ENCODE data around the gene NRIP2. TPM values are rescaled to one million over a fixed set of nuclear protein-coding genes. Genes with fewer than 3 reads are reported as not detected.

The NRIP2 gene
- total and polyA plus RNA-seq, 2 donors (not counting 1 experiment from before 2014, with no cell fraction given), result 0.08 to 0.17 TPM

DNA sequence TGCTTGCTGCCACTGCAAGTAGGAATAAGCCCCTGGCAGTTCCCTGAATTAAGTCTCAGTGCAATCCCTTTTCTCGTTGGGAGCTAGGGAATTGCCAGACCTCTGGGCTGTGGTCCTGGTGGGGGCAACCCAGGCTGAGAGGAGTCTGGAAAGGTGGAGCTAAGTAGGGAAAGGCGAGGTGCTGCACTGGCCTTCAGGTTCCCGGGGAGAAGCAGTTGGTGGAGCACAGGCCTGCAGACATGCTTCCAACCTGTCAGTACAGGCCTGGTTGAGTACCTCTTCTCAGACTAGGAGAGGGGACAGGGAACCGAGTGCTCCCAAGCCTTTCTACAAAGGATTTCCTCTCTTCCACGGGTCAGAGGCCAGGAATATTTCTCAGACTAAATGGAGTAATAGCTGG is 1.5 kb downstream of the NRIP2 start:
- Histone ChIP-seq H4K20me1 (ENCODE audit: control insufficient read depth, extremely low read depth, insufficient read depth, low read length) (no peaks in the 10 kb centered on the region), H3K4me2 (ENCODE audit: extremely low read depth, insufficient read depth, low read length) (no peak overlapping the region), H2AFZ (ENCODE audit: low read length) (no peak overlapping the region), H3K9me3 (ENCODE audit: control insufficient read depth, insufficient read depth, low read depth, low read length) (no peaks in the 10 kb centered on the region), H3K4me1 (ENCODE audit: control insufficient read depth, extremely low read depth, insufficient read depth, low read length) (no peaks in the 10 kb centered on the region), H3K27me3 (ENCODE audit: control insufficient read depth, insufficient read depth, low read length) (no peaks in the 10 kb centered on the region), H3K36me3 (ENCODE audit: control insufficient read depth, insufficient read depth, low read length) (no peaks in the 10 kb centered on the region), H3K9ac (ENCODE audit: insufficient read depth, low read length) (no peak overlapping the region), H3K27ac (ENCODE audit: insufficient read depth, low read length) (no peak overlapping the region), H3K4me3 (replicated peaks in 1 of 4; ENCODE audit: control extremely low read depth in 1 of 4, insufficient read depth in 1 of 4, low read depth in 3 of 4, low read length in 4 of 4) (no peak overlapping the region), H3K79me2 (ENCODE audit: control insufficient read depth, insufficient read depth, low read length) (no peaks in the 10 kb centered on the region)
- DNase-seq (ENCODE audit: low read depth in 2 of 2), result no peak
- no peak for TF ChIP-seq EZH2 (IDR thresholded peaks at IDR 0.05; ENCODE audit: low read length, missing control alignments)
- TF ChIP-seq, protein P1, sequence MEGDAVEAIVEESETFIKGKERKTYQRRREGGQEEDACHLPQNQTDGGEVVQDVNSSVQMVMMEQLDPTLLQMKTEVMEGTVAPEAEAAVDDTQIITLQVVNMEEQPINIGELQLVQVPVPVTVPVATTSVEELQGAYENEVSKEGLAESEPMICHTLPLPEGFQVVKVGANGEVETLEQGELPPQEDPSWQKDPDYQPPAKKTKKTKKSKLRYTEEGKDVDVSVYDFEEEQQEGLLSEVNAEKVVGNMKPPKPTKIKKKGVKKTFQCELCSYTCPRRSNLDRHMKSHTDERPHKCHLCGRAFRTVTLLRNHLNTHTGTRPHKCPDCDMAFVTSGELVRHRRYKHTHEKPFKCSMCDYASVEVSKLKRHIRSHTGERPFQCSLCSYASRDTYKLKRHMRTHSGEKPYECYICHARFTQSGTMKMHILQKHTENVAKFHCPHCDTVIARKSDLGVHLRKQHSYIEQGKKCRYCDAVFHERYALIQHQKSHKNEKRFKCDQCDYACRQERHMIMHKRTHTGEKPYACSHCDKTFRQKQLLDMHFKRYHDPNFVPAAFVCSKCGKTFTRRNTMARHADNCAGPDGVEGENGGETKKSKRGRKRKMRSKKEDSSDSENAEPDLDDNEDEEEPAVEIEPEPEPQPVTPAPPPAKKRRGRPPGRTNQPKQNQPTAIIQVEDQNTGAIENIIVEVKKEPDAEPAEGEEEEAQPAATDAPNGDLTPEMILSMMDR (conservative IDR thresholded peaks at IDR 0.05 in 1 of 2, IDR thresholded peaks at IDR 0.05 in 1 of 2; ENCODE audit: low read depth in 1 of 2, low read length in 2 of 2), result no peak

DNA sequence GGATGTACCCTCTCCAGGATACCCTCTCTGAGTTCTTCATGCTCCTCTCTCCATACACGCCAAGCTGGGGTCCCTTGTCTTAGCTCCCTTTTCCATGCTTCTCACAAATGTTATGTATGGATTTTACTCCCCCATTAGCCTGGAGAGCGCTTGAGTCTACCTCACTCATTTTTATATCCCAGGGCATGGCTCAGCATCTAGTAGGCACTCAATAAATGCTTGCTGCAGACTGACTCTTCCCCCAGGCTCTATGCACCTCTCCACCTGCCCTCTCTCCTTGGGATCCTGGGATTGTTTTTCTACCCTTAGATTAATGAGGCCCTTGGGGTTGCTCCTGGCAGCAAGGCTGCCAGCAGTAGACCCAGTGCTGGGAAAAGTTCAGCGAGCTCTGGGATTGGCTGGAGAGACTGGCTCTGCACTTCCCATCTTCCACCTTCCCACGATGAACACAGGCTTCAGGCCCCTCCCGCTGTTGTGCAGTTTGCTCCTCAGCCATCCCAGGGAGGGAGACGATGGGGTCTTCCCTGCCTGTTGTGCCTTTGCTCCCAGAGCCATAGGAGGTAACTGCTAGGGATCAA is 2.2 kb downstream of the NRIP2 start:
- H3K4me1 ChIP-seq (ENCODE audit: control insufficient read depth, extremely low read depth, insufficient read depth, low read length), result no peaks in the 10 kb centered on the region
- no peak for TF ChIP-seq EZH2 (IDR thresholded peaks at IDR 0.05; ENCODE audit: low read length, missing control alignments)
- TF ChIP-seq, protein P1 (conservative IDR thresholded peaks at IDR 0.05 in 1 of 2, IDR thresholded peaks at IDR 0.05 in 1 of 2; ENCODE audit: low read depth in 1 of 2, low read length in 2 of 2), result no peak
- H3K4me3 ChIP-seq (replicated peaks in 1 of 4; ENCODE audit: control extremely low read depth in 1 of 4, insufficient read depth in 1 of 4, low read depth in 3 of 4, low read length in 4 of 4), result no peak overlapping the region
- H3K9me3 ChIP-seq (ENCODE audit: control insufficient read depth, insufficient read depth, low read depth, low read length), result no peaks in the 10 kb centered on the region
- H4K20me1 ChIP-seq (ENCODE audit: control insufficient read depth, extremely low read depth, insufficient read depth, low read length), result no peaks in the 10 kb centered on the region
- no peak overlapping the region for H3K4me2 ChIP-seq (ENCODE audit: extremely low read depth, insufficient read depth, low read length)
- H2AFZ ChIP-seq (ENCODE audit: low read length), result no peak overlapping the region
- no peaks in the 10 kb centered on the region for H3K27me3 ChIP-seq (ENCODE audit: control insufficient read depth, insufficient read depth, low read length)
- no peak overlapping the region for H3K27ac ChIP-seq (ENCODE audit: insufficient read depth, low read length)
- no peak overlapping the region for H3K9ac ChIP-seq (ENCODE audit: insufficient read depth, low read length)
- no peaks in the 10 kb centered on the region for H3K79me2 ChIP-seq (ENCODE audit: control insufficient read depth, insufficient read depth, low read length)
- no peak for DNase-seq (ENCODE audit: low read depth in 2 of 2)
- no peaks in the 10 kb centered on the region for H3K36me3 ChIP-seq (ENCODE audit: control insufficient read depth, insufficient read depth, low read length)

DNA sequence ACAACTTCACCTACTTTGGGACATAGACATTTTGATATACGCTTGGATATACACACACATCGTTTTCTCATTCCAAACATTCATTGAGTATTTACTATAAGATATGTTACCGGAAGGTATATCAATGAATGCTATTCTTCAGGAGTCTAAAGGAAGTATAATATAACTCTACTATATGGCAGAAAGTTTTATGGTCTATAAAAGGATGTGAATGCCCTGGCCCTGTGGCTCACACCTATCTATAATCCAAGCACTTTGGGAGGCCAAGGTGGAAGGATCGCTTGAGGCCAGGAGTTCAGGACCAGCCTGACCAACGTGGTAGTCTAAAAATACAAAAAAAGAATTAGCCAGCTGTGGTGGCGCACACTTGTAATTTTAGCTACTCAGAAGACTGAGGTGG is 5.6 kb downstream of the NRIP2 start:
- Histone ChIP-seq H3K9me3 (ENCODE audit: control insufficient read depth, insufficient read depth, low read depth, low read length) (no peaks in the 10 kb centered on the region), H3K36me3 (ENCODE audit: control insufficient read depth, insufficient read depth, low read length) (peaks cover 2% of the 10 kb centered on the region), H3K79me2 (ENCODE audit: control insufficient read depth, insufficient read depth, low read length) (no peaks in the 10 kb centered on the region), H3K4me3 (replicated peaks in 1 of 4; ENCODE audit: control extremely low read depth in 1 of 4, insufficient read depth in 1 of 4, low read depth in 3 of 4, low read length in 4 of 4) (no peak overlapping the region), H3K27ac (ENCODE audit: insufficient read depth, low read length) (no peak overlapping the region), H3K4me1 (ENCODE audit: control insufficient read depth, extremely low read depth, insufficient read depth, low read length) (no peaks in the 10 kb centered on the region), H4K20me1 (ENCODE audit: control insufficient read depth, extremely low read depth, insufficient read depth, low read length) (no peaks in the 10 kb centered on the region), H3K4me2 (ENCODE audit: extremely low read depth, insufficient read depth, low read length) (no peak overlapping the region), H3K27me3 (ENCODE audit: control insufficient read depth, insufficient read depth, low read length) (no peaks in the 10 kb centered on the region), H2AFZ (ENCODE audit: low read length) (no peak overlapping the region), H3K9ac (ENCODE audit: insufficient read depth, low read length) (no peak overlapping the region)
- TF ChIP-seq EZH2 (IDR thresholded peaks at IDR 0.05; ENCODE audit: low read length, missing control alignments), result no peak
- TF ChIP-seq, protein P1 (conservative IDR thresholded peaks at IDR 0.05 in 1 of 2, IDR thresholded peaks at IDR 0.05 in 1 of 2; ENCODE audit: low read depth in 1 of 2, low read length in 2 of 2), result no peak
- no peak for DNase-seq (ENCODE audit: low read depth in 2 of 2)

Measured in fibroblast of lung (primary cell).